ENCODE results near the gene TMOD1. TPM values are rescaled to one million over a fixed set of nuclear protein-coding genes. Genes with fewer than 3 reads are reported as not detected.

The TMOD1 gene
- total RNA-seq, 4 donors from 2014 or later, result 10.1 to 33.8 (median 21.0) TPM

DNA sequence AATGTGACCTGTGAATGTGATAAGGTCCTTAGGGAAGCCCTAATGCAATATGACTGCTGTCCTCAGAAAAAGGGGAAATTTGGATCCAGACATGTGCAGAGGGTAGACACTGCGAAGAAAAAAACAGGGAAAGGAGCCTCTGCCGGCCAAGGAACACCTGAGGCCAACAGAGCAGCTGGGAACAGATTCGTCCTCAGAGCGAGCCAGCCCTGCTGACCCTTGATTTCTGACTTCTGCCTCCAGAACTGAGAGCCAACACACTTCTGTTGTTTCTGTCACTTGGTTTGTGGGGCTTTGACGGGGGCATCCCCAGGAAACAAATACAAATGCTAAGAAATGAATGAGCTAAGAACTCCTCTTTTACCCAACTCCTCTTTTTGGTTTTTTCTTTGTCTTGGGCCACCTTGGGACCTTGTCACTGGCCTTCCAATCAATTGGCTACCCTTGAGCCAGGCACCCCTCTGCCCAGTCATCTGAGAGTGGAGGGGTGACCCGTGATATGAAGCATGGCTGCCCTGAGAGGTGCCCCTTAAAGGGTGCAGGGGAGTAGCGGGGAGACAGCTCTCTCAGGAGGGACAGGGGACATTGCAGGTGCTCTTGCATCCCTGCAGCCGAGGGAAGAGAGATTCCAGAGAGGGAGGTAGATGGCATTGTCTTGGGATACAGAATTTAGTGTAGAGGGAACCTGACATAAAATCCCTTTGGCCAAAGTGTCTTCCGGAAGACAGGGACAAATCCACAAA is 16.9 kb downstream of the TMOD1 start:
- TF ChIP-seq, protein P1, sequence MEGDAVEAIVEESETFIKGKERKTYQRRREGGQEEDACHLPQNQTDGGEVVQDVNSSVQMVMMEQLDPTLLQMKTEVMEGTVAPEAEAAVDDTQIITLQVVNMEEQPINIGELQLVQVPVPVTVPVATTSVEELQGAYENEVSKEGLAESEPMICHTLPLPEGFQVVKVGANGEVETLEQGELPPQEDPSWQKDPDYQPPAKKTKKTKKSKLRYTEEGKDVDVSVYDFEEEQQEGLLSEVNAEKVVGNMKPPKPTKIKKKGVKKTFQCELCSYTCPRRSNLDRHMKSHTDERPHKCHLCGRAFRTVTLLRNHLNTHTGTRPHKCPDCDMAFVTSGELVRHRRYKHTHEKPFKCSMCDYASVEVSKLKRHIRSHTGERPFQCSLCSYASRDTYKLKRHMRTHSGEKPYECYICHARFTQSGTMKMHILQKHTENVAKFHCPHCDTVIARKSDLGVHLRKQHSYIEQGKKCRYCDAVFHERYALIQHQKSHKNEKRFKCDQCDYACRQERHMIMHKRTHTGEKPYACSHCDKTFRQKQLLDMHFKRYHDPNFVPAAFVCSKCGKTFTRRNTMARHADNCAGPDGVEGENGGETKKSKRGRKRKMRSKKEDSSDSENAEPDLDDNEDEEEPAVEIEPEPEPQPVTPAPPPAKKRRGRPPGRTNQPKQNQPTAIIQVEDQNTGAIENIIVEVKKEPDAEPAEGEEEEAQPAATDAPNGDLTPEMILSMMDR (IDR thresholded peaks at IDR 0.05), result no peak
- DNase-seq (ENCODE audit: low spot score), result no peak

DNA sequence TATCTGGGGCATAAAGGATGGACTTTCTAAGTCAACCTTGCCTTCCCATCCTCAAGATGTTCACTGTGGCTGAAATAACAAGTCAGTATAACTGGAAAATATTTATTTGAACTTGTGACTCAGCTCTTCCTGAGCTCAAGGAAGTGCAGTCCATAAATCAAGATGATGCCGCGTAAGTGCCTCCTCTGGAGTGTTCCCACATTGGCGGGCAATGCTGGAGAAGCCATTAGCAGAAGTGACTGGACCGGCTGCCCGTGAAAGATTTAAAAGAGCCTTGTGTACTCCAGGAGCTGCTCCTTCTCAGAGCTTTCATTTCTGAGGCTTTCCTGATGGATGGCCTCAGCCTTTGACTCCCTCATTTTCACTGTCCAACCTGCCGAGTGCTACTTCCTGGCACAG is 17.4 kb downstream of the TMOD1 start:
- peak; percentile 88 for ATAC-seq (ENCODE audit: low FRiP score)
- TF ChIP-seq, protein P1 (IDR thresholded peaks at IDR 0.05), result no peak
- no peak for DNase-seq (ENCODE audit: low spot score)

More for the DNA sequence above, 16.9 kb downstream of the TMOD1 start:
- ATAC-seq (ENCODE audit: low FRiP score), result no peak

DNA sequence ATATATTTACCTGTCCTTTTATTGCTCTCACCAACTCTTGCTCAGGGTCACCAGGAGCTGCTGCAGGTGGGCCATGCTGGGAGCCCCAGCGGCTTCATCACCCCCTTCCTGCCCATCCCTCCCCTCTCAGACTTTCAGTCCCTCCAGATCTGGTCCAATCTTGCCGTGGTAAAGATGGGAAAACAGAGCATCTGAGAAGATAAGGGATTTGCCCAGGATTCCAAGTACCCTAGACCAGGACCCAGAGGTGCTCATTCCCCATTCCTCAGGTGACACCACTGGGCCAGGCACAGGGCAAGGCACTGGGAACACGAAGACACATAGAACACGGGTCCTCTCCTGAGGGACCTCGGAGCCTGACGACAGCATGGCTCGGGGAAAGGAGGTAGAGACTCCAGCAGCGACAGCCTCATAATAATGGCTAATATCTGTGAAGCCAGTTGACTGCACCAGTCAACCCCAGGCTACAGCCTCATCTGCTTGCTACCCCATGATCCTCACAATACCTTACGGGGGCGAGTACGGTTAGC is 18.0 kb downstream of the TMOD1 start:
- TF ChIP-seq, protein P1 (IDR thresholded peaks at IDR 0.05), result no peak
- ATAC-seq (ENCODE audit: low FRiP score) (no peak), DNase-seq (ENCODE audit: low spot score) (no peak)

DNA sequence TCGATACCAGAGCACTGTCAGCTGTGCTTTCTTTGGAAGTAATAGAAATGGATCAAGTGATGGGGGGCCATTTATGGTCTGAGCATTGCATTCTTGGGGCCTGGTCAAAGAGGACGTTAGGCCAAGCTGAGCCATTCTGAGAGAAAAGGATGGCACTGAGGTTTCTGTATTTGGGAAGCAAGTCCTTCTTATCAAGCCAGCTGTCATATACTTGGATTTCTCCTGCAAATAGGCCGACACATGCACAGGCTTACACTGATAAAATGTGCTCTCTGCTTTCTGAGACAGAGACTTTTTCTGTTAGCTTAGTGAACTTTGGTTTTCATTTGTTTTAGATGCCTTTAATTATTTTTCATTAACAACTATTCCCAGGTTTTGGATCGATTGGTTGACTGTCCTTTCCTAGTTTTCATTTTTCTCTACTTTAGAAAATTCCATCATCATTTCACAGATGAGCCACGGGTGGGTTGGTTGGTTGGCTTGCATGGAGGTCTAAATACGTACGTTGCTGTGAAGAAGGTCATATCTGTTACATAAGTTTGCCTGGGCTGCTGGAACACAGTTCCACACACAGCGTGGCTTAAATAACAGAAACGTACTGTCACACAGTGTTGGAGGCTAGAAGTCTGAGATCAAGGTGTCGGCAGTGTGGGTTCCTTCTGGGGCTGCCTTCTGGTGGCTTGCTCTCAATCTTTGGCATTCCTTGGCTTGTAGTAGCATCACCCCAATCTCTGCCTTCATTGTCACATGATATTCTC is 20.3 kb downstream of the TMOD1 start:
- ATAC-seq (ENCODE audit: low FRiP score) (no peak), DNase-seq (ENCODE audit: low spot score) (no peak)
- TF ChIP-seq, protein P1 (IDR thresholded peaks at IDR 0.05), result no peak

DNA sequence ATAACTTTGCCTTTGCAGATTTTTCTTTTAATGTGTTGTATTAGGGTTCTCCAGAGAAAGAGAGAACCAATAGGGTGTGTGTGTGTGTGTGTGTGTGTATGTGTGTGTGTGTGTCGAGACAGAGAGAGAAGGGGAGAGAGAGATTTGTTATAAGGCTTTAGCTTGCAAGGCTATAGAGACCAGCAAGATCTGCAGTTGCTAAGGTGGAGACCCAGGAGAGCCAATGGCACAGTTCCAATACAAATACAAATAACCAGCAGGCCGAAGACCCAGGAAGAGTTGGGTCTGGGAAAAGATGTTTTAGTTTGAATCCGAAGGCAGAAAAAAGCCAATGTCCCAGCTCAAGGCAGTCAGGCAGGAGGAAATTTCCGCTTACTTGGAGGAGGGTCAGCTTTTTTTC is 23.0 kb downstream of the TMOD1 start:
- TF ChIP-seq, protein P1 (IDR thresholded peaks at IDR 0.05), result no peak
- no peak for ATAC-seq (ENCODE audit: low FRiP score)
- no peak for DNase-seq (ENCODE audit: low spot score)

DNA sequence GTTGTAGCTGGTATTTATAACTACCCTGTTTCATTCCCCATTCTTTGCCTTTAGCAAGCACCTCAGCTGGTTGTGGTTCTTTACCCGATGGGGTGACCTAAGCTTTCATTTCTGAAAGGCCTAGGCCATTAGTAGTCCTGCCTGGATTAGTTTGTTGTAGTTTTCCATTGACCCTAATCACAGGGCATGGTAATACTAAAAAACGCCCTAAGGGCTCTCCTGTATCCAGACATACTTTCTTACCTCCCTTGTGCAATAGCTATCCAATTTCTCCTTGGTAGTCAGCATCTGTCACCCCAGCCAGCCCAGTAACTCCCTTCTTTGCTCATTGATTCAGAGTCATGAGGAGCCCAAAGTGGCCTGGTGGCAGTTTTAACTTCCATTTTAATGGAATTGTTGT is 24.0 kb downstream of the TMOD1 start:
- ATAC-seq (ENCODE audit: low FRiP score), result no peak
- TF ChIP-seq, protein P1 (IDR thresholded peaks at IDR 0.05), result no peak
- DNase-seq (ENCODE audit: low spot score), result no peak
